Calu3 (cell line): Measurements from ENCODE around the gene BUB1. TPM values are rescaled to one million over a fixed set of nuclear protein-coding genes. Genes with fewer than 3 reads are reported as not detected.
A peak's percentile ranks its signal among the peaks of the same experiment; 100 is the strongest.
"Not testable (repeated sequence)": the region's sequence is repeated elsewhere in the genome, so short reads cannot be mapped to it uniquely, and the experiment has no call there.

ENCODE experiments used
- BruUV-seq: library from RNA; stranded (reverse); fragments of 400-500 nt; replicated peaks from 2 replicates; lab custom pipeline; 2021; lab: Mats Ljungman, UMichigan
- CTCF ChIA-PET: fragments of 300-600 bp; sonication (Branson Sonifier 250); formaldehyde crosslinking; loops from one replicate; lab custom pipeline; 2022; ENCODE audit warnings: antibody characterized with exemption; lab: Charles Lee
- DNase-seq: peaks from one replicate; pipeline ENCODE4 v3.0.0; 2022
- H3K27ac Mint-ChIP-seq: one replicate; pipeline ENCODE4 v1.8.0; 2022; ENCODE audit warnings: mixed read lengths; ENCODE audit not compliant: unreplicated experiment
- H3K27me3 Mint-ChIP-seq: one replicate; pipeline ENCODE4 v1.8.0; 2022; ENCODE audit warnings: mixed read lengths; ENCODE audit not compliant: unreplicated experiment
- H3K36me3 Mint-ChIP-seq: one replicate; pipeline ENCODE4 v1.8.0; 2022; ENCODE audit warnings: mild to moderate bottlenecking, moderate library complexity, mixed read lengths; ENCODE audit not compliant: insufficient read depth, unreplicated experiment
- H3K4me1 Mint-ChIP-seq: one replicate; pipeline ENCODE4 v1.8.0; 2022; ENCODE audit warnings: mild to moderate bottlenecking, low read depth, mixed read lengths; ENCODE audit not compliant: unreplicated experiment
- H3K4me3 Mint-ChIP-seq: one replicate; pipeline ENCODE4 v1.8.0; 2022; ENCODE audit warnings: mild to moderate bottlenecking, low read depth, moderate library complexity, mixed read lengths; ENCODE audit not compliant: unreplicated experiment
- H3K9me3 Mint-ChIP-seq: one replicate; pipeline ENCODE4 v1.8.0; 2022; ENCODE audit warnings: low read depth, mixed read lengths; ENCODE audit not compliant: unreplicated experiment
- intact Hi-C: fragments of 100-400 bp; cut with micrococcal nuclease; formaldehyde crosslinking; loops from one replicate; pipeline ENCODE4 v1.10.0; 2022; ENCODE audit not compliant: unreplicated experiment
- total RNA-seq: library from RNA; stranded (reverse); gene quantifications from 2 replicates; pipeline ENCODE4 v1.2.3, GENCODE V29; 2022

The BUB1 gene
- total RNA-seq, 1 experiment from 2014 or later = 66.1 TPM

DNA sequence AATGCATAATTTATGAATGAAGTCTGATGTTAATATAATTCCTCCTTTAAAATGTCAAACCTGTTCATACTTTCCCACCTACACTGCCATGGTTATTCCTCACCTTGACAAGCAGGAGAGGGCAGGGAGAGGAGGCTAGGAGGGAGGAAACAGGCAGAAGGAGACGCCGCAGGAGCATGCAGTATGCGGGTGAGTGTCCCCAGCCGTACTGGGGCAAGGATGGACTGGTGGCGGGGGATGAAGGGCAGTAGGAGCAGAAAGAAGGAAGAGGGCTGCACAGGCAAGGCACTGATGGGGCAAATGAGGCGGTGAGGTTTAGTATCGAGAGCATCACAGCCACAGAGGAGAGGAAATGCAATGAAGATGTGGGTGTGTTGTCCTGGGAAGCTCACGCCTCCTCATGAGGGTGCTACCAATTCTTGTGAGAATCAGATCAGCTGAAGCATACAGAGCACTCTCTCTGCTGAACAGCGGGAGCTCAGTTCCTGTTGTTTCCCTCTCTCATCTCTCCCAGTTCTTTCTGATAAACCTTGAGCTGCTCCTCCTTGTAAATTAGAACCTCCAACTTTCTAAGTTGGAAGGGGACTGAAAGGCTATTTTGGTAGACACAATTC lies 58.4 kb downstream of the BUB1 start:
- CTCF ChIA-PET, DNase-seq, H3K27ac Mint-ChIP-seq, H3K27me3 Mint-ChIP-seq, H3K36me3 Mint-ChIP-seq, BruUV-seq, intact Hi-C loops, H3K4me1 Mint-ChIP-seq, H3K9me3 Mint-ChIP-seq, H3K4me3 Mint-ChIP-seq: not testable (repeated sequence)

DNA sequence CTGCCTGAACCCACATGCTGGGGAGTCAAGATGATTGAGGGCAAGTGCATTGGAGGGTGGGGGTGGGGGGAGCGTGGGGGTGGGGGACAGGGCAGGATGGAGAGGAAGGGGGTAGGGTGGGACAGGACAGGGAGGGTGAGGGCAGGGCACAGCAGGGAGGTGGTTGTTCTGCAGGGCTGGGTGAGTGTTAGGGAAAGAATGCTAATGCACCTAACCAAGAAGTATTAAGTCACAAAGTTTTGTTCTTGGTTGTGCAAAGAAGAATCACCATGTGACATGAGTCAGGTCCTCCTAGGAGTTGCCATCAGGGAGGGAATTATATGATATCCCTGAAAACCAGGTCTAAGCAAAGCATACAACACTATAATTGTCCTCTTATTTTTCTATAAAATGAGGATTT lies 63.9 kb downstream of the BUB1 start:
- CTCF ChIA-PET, H3K36me3 Mint-ChIP-seq: not testable (repeated sequence)

DNA sequence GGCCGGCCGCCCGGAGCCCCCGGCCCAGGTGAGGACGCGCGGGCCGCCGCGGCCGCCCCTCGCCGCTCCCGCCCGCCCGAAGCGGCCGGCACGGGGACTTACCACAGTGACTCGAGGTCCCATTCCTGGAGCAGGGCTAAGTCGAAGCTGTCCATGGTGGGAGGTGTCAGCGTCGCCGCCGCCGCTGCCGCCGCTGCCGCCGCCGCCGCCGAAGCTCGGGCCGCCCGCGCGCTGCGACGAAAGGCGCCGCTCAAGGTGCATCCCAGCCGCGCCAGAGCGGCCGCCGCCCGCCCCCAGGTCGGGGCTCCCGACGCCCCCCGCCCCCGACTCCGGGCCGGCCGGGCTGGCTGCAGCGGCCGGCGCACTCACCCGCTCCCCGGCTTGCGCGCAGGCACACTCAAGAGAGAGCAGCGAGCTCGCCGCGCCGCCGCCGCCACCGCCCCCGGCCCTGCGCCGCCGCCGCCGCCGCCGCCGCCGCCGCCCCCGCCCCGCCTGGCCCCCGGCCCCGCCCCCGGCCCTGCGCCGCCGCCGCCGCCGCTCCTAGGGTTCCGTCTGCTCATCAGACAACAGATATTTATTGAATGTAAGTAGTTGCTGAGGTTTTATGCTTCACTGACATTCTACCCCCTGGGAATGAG lies 67.1 kb downstream of the BUB1 start:
- H3K36me3 Mint-ChIP-seq, H3K4me3 Mint-ChIP-seq, H3K9me3 Mint-ChIP-seq, H3K27ac Mint-ChIP-seq, intact Hi-C loops, H3K4me1 Mint-ChIP-seq, CTCF ChIA-PET, BruUV-seq: not testable (repeated sequence)
- peaks cover 15% of the 10 kb centered on the region for H3K27me3 Mint-ChIP-seq
- DNase-seq = peak; percentile 3

More for the DNA sequence above, 63.9 kb downstream of the BUB1 start:
- H3K4me3 Mint-ChIP-seq, DNase-seq, intact Hi-C loops, H3K9me3 Mint-ChIP-seq, H3K27me3 Mint-ChIP-seq, H3K27ac Mint-ChIP-seq, H3K4me1 Mint-ChIP-seq, BruUV-seq: not testable (repeated sequence)

DNA sequence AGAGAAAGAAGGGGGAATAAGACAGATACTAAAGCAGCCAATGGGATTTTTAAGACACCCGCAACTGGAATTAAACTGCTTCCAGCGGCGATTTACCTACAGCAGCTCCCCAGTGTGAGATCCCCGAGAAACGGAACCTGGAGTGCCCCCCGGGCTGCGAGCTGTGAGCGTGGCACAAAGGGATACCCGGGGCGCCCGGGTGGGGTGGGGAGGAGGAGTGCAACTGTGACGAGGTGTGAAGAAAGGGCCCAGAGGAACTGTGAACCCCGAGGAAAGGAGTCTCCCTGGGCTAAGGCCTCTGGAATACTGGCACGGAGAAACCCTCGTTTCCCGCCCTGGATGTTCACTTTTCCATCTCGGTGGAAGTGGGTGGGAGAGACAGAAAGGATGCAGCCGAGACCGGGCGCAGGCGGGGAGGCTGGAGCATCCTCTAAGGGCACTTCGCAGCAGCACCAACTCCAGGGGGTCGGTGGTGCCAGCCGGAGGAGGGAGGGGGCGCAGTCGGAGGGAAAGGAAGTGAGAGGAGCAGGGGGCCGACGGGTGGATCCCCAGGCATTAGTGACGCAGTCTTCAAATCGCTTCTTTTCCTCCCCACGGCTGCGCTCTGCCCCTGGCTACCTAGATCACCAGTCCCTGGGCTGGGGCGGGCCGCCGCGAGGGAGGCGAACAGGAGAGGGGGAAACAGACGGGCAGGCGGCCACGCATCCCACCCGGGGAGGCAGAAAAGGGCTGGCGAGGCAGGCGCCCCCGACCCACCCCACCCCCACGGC lies 67.8 kb downstream of the BUB1 start:
- BruUV-seq, H3K4me3 Mint-ChIP-seq, DNase-seq: not testable (repeated sequence)

GRCh38 chr2:110608788-110609502 lies 68.9 kb downstream of the BUB1 start:
- H3K4me3 Mint-ChIP-seq, DNase-seq, H3K36me3 Mint-ChIP-seq, H3K9me3 Mint-ChIP-seq, BruUV-seq, H3K4me1 Mint-ChIP-seq, CTCF ChIA-PET, H3K27ac Mint-ChIP-seq, intact Hi-C loops: not testable (repeated sequence)
- H3K27me3 Mint-ChIP-seq = peaks cover 21% of the 10 kb centered on the region

More for the DNA sequence above, 67.8 kb downstream of the BUB1 start:
- intact Hi-C loops, CTCF ChIA-PET, H3K27ac Mint-ChIP-seq, H3K9me3 Mint-ChIP-seq, H3K36me3 Mint-ChIP-seq, H3K4me1 Mint-ChIP-seq: not testable (repeated sequence)
- H3K27me3 Mint-ChIP-seq = peaks cover 21% of the 10 kb centered on the region

GRCh38 chr2:110605057-110605456 lies 72.8 kb downstream of the BUB1 start:
- not testable (repeated sequence) for H3K27ac Mint-ChIP-seq, H3K36me3 Mint-ChIP-seq, H3K9me3 Mint-ChIP-seq

DNA sequence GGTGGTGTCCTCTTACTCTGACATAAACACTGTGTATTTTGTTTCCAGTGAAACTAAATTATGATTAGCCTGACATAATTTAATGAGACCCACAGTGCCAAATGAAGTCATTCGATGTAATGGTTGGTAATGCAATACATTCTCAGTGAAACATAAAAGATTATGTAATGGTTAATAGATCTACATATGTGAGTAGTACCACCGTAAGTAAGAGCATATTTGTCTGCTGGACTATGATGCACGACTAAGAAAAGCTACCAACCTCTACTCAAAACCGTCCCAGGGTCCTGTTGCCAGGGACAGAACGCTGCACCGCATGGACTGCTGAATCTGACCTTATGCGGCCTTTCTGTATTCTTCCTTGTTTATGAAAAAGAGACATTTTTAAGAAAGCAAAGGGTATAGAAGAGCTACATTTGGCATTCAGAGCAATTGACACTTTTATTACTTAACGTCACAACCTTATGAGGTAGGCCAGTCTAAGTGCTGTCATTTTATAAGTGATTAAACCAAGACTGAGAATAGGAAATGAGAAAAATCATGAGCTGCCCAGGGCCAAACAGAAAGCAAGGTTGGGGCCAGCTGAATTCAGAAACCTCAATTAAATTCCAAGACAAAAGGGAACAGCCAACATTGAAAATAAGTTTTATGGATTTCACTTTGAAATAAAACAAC lies 73.8 kb downstream of the BUB1 start:
- H3K4me1 Mint-ChIP-seq, H3K9me3 Mint-ChIP-seq, H3K27ac Mint-ChIP-seq, BruUV-seq, CTCF ChIA-PET, H3K36me3 Mint-ChIP-seq, intact Hi-C loops, H3K4me3 Mint-ChIP-seq, DNase-seq: not testable (repeated sequence)
- H3K27me3 Mint-ChIP-seq = peaks cover 21% of the 10 kb centered on the region

More at GRCh38 chr2:110605057-110605456, 72.8 kb downstream of the BUB1 start:
- CTCF ChIA-PET, H3K4me3 Mint-ChIP-seq, BruUV-seq, intact Hi-C loops, DNase-seq, H3K4me1 Mint-ChIP-seq: not testable (repeated sequence)
- H3K27me3 Mint-ChIP-seq = peaks cover 21% of the 10 kb centered on the region

DNA sequence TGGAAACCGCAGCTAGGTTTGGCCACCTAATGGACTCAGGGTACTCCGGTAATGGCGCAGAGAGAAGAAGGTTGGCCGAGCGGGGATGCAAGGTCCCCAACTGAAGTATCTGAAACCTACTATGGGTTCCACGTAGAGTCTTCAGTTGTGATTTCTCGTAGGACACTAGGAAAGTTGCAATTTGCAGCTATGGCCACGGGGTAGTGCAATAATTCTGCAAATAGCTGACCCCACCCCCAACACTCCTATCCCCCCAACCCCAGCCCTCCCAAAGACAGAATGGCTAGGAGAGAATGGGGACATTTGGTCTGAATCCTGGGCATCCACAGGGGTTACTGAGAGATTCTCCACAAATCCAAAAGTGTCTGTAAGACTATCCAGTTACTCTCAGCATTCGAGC lies 75.7 kb downstream of the BUB1 start:
- H3K36me3 Mint-ChIP-seq, H3K4me3 Mint-ChIP-seq, intact Hi-C loops, BruUV-seq, DNase-seq, H3K9me3 Mint-ChIP-seq, CTCF ChIA-PET, H3K27ac Mint-ChIP-seq, H3K4me1 Mint-ChIP-seq: not testable (repeated sequence)
- H3K27me3 Mint-ChIP-seq = peaks cover 20% of the 10 kb centered on the region

- intact Hi-C loops = not testable (repeated sequence)
Observed at GRCh38 chr2:110591973-110592372, 85.9 kb downstream of the BUB1 start.

More at GRCh38 chr2:110591973-110592372, 85.9 kb downstream of the BUB1 start:
- H3K9me3 Mint-ChIP-seq, H3K4me1 Mint-ChIP-seq, DNase-seq, CTCF ChIA-PET, H3K27me3 Mint-ChIP-seq, H3K4me3 Mint-ChIP-seq, BruUV-seq, H3K27ac Mint-ChIP-seq, H3K36me3 Mint-ChIP-seq: not testable (repeated sequence)
